ENCODE measurements around the gene PKM. TPM values are rescaled to one million over a fixed set of nuclear protein-coding genes. Genes with fewer than 3 reads are reported as not detected.
A peak's percentile ranks its signal among the peaks of the same experiment; 100 is the strongest.

Gene PKM
- total and polyA plus RNA-seq, 9 of the 15 experiments (the other 6 are each of a cell fraction or from before 2014, with no cell fraction given) = 140 to 825 (median 383) TPM

DNA sequence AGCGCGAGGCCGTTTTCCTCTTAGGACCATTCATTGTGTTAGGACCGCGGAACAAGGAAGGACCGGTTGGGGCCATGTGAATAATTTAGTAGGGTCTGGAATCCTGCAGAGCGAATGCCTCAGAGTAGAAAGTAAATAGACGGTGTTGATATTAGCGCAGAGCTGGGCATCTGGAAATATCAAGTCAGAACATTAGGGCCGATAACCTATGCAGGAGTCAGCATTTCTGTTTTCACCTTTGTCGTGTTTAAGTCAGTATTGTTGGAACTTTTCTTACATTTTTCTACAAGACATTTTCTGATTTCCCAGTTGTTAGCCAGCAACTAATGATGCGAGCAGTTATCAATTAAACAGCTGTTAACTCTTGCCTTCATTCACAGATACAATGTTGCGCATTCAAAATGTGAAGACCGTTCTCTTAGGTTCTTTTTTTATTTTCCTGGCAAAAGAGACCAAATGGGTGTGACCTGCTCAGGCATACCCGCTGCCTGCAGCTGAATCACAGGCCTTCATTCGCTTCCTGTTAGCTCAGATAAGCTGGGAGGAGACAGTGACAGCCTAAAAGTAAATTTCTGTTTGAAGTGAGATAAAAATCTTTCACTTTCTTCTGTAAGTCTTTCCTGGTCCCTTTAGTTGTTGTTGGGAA is 966 bp upstream of the PKM start (continued):
- TF ChIP-seq ATF1 (CRISPR knock-in tag; IDR thresholded peaks at IDR 0.05) = no peak
- TF ChIP-seq ATF1 (tag; IDR thresholded peaks at IDR 0.05) = no peak
- peak; percentile 77 for TF ChIP-seq ETV5 (CRISPR knock-in tag; IDR thresholded peaks at IDR 0.05; ENCODE audit: low read depth)
- peak; percentile 49; the same call in 1 of the 2 replicates for TF ChIP-seq CTBP1 (IDR thresholded peaks at IDR 0.05; ENCODE audit: borderline replicate concordance)
- no peak for TF ChIP-seq ARID2 (IDR thresholded peaks at IDR 0.05)
- no peak for TF ChIP-seq ZNF217 (CRISPR knock-in tag; IDR thresholded peaks at IDR 0.05)
- TF ChIP-seq ZNF175 (CRISPR knock-in tag; IDR thresholded peaks at IDR 0.05; ENCODE audit: low read depth) = no peak
- TF ChIP-seq ZNF212 (CRISPR knock-in tag; IDR thresholded peaks at IDR 0.05) = no peak
- TF ChIP-seq HMG20B (CRISPR knock-in tag; IDR thresholded peaks at IDR 0.05) = no peak
- TF ChIP-seq ZBTB12 (CRISPR knock-in tag; IDR thresholded peaks at IDR 0.05) = no peak
- no peak for TF ChIP-seq ZNF124 (CRISPR knock-in tag; IDR thresholded peaks at IDR 0.05)
- no peak for TF ChIP-seq MTF1 (CRISPR knock-in tag; IDR thresholded peaks at IDR 0.05; ENCODE audit: borderline replicate concordance)
- TF ChIP-seq MEIS2 (IDR thresholded peaks at IDR 0.05; ENCODE audit: partially characterized antibody) = peak; percentile 82
- TF ChIP-seq ZNF165 (CRISPR knock-in tag; IDR thresholded peaks at IDR 0.05; ENCODE audit: borderline replicate concordance) = no peak
- TF ChIP-seq, protein P1, sequence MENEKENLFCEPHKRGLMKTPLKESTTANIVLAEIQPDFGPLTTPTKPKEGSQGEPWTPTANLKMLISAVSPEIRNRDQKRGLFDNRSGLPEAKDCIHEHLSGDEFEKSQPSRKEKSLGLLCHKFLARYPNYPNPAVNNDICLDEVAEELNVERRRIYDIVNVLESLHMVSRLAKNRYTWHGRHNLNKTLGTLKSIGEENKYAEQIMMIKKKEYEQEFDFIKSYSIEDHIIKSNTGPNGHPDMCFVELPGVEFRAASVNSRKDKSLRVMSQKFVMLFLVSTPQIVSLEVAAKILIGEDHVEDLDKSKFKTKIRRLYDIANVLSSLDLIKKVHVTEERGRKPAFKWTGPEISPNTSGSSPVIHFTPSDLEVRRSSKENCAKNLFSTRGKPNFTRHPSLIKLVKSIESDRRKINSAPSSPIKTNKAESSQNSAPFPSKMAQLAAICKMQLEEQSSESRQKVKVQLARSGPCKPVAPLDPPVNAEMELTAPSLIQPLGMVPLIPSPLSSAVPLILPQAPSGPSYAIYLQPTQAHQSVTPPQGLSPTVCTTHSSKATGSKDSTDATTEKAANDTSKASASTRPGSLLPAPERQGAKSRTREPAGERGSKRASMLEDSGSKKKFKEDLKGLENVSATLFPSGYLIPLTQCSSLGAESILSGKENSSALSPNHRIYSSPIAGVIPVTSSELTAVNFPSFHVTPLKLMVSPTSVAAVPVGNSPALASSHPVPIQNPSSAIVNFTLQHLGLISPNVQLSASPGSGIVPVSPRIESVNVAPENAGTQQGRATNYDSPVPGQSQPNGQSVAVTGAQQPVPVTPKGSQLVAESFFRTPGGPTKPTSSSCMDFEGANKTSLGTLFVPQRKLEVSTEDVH (IDR thresholded peaks at IDR 0.05; ENCODE audit: low read depth, partially characterized antibody) = no peak
- no peak; the same call in 1 of the 2 replicates for TF ChIP-seq ETS1 (conservative IDR thresholded peaks at IDR 0.05; ENCODE audit: control insufficient read depth, low read depth, low read length)
- TF ChIP-seq, protein P2, sequence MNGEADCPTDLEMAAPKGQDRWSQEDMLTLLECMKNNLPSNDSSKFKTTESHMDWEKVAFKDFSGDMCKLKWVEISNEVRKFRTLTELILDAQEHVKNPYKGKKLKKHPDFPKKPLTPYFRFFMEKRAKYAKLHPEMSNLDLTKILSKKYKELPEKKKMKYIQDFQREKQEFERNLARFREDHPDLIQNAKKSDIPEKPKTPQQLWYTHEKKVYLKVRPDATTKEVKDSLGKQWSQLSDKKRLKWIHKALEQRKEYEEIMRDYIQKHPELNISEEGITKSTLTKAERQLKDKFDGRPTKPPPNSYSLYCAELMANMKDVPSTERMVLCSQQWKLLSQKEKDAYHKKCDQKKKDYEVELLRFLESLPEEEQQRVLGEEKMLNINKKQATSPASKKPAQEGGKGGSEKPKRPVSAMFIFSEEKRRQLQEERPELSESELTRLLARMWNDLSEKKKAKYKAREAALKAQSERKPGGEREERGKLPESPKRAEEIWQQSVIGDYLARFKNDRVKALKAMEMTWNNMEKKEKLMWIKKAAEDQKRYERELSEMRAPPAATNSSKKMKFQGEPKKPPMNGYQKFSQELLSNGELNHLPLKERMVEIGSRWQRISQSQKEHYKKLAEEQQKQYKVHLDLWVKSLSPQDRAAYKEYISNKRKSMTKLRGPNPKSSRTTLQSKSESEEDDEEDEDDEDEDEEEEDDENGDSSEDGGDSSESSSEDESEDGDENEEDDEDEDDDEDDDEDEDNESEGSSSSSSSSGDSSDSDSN (IDR thresholded peaks at IDR 0.05; ENCODE audit: borderline replicate concordance in 1 of 2, low read depth in 2 of 2, low read length in 2 of 2) = no peak
- TF ChIP-seq SIRT6 (IDR thresholded peaks at IDR 0.05; ENCODE audit: low read depth, low read length) = no peak
- no peak for TF ChIP-seq BMI1 (IDR thresholded peaks at IDR 0.05; ENCODE audit: low read length)
- TF ChIP-seq ZNF311 (CRISPR knock-in tag; IDR thresholded peaks at IDR 0.05) = no peak
- no peak for TF ChIP-seq ZFP30 (CRISPR knock-in tag; IDR thresholded peaks at IDR 0.05; ENCODE audit: borderline replicate concordance)
